Measurements from ENCODE around the gene CRTC1.

CRTC1 gene

GRCh38 chr19:18802354-18802753 lies 118.9 kb downstream of the CRTC1 start:
- H3K79me2 ChIP-seq (ENCODE audit: low read length) = no peaks in the 10 kb centered on the region
- no peak overlapping the region for H3K27ac ChIP-seq (ENCODE audit: low read length)
- no peaks in the 10 kb centered on the region for H3K9me3 ChIP-seq (replicated peaks; ENCODE audit: insufficient read depth, low read length)
- no peak overlapping the region for H3K4me2 ChIP-seq (ENCODE audit: low read depth, low read length)
- H3K9me2 ChIP-seq (replicated peaks; ENCODE audit: insufficient read depth, low read length) = no peaks in the 10 kb centered on the region
- TF ChIP-seq CTCF (IDR thresholded peaks at IDR 0.05; ENCODE audit: low read length) = no peak
- no peak for TF ChIP-seq EZH2phosphoT487 (IDR thresholded peaks at IDR 0.05; ENCODE audit: low read length)
- no peak for TF ChIP-seq EZH2 (optimal IDR thresholded peaks at IDR 0.05; ENCODE audit: low read depth, low read length)
- H3F3A ChIP-seq (ENCODE audit: insufficient read depth, low read length) = no peaks in the 10 kb centered on the region
- H3K36me3 ChIP-seq (replicated peaks; ENCODE audit: insufficient read depth, low read length) = no peaks in the 10 kb centered on the region
- no peaks in the 10 kb centered on the region for H3K4me1 ChIP-seq (ENCODE audit: low read length)
- DNase-seq = no peak
- no peak overlapping the region for H3K9ac ChIP-seq (ENCODE audit: low read length)
- H3K4me3 ChIP-seq (ENCODE audit: low read length) = no peak overlapping the region
- peaks cover 64% of the 10 kb centered on the region for H3K27me3 ChIP-seq (replicated peaks; ENCODE audit: insufficient read depth, low read length)
- H2AFZ ChIP-seq (ENCODE audit: low read length) = no peak overlapping the region
- H4K20me1 ChIP-seq (ENCODE audit: insufficient read depth, low read length) = no peaks in the 10 kb centered on the region

- no peak for TF ChIP-seq CTCF (IDR thresholded peaks at IDR 0.05; ENCODE audit: low read length)
- TF ChIP-seq EZH2phosphoT487 (IDR thresholded peaks at IDR 0.05; ENCODE audit: low read length) = no peak
- TF ChIP-seq EZH2 (optimal IDR thresholded peaks at IDR 0.05; ENCODE audit: low read depth, low read length) = no peak
- Histone ChIP-seq H3K27me3 (replicated peaks; ENCODE audit: insufficient read depth, low read length) (peaks cover 68% of the 10 kb centered on the region), H3K4me2 (ENCODE audit: low read depth, low read length) (no peak overlapping the region), H3K4me3 (ENCODE audit: low read length) (no peak overlapping the region), H2AFZ (ENCODE audit: low read length) (no peak overlapping the region), H3K4me1 (ENCODE audit: low read length) (no peaks in the 10 kb centered on the region), H4K20me1 (ENCODE audit: insufficient read depth, low read length) (no peaks in the 10 kb centered on the region), H3K9me3 (replicated peaks; ENCODE audit: insufficient read depth, low read length) (no peaks in the 10 kb centered on the region), H3K79me2 (ENCODE audit: low read length) (no peaks in the 10 kb centered on the region), H3F3A (ENCODE audit: insufficient read depth, low read length) (no peaks in the 10 kb centered on the region), H3K36me3 (replicated peaks; ENCODE audit: insufficient read depth, low read length) (no peaks in the 10 kb centered on the region), H3K9ac (ENCODE audit: low read length) (no peak overlapping the region), H3K9me2 (replicated peaks; ENCODE audit: insufficient read depth, low read length) (no peaks in the 10 kb centered on the region), H3K27ac (ENCODE audit: low read length) (no peak overlapping the region)
- no peak for DNase-seq
These were observed 120.2 kb downstream of the CRTC1 start for GRCh38 chr19:18803550-18804138.

GRCh38 chr19:18804139-18804601 lies 120.7 kb downstream of the CRTC1 start:
- Histone ChIP-seq H3K9me2 (replicated peaks; ENCODE audit: insufficient read depth, low read length) (no peaks in the 10 kb centered on the region), H3K9ac (ENCODE audit: low read length) (no peak overlapping the region), H3K79me2 (ENCODE audit: low read length) (no peaks in the 10 kb centered on the region), H3K4me3 (ENCODE audit: low read length) (no peak overlapping the region), H3K27ac (ENCODE audit: low read length) (no peak overlapping the region), H4K20me1 (ENCODE audit: insufficient read depth, low read length) (no peaks in the 10 kb centered on the region), H3K4me2 (ENCODE audit: low read depth, low read length) (no peak overlapping the region), H3K4me1 (ENCODE audit: low read length) (no peaks in the 10 kb centered on the region), H3K27me3 (replicated peaks; ENCODE audit: insufficient read depth, low read length) (peaks cover 68% of the 10 kb centered on the region), H3K9me3 (replicated peaks; ENCODE audit: insufficient read depth, low read length) (no peaks in the 10 kb centered on the region), H3K36me3 (replicated peaks; ENCODE audit: insufficient read depth, low read length) (no peaks in the 10 kb centered on the region), H3F3A (ENCODE audit: insufficient read depth, low read length) (no peaks in the 10 kb centered on the region), H2AFZ (ENCODE audit: low read length) (no peak overlapping the region)
- DNase-seq = no peak
- TF ChIP-seq EZH2phosphoT487 (IDR thresholded peaks at IDR 0.05; ENCODE audit: low read length) (no peak), CTCF (IDR thresholded peaks at IDR 0.05; ENCODE audit: low read length) (no peak), EZH2 (optimal IDR thresholded peaks at IDR 0.05; ENCODE audit: low read depth, low read length) (no peak)

Measured in MM.1S (cell line).